D341Med (cell line): ENCODE measurements around the gene METTL24.
"Not testable (repeated sequence)": the region's sequence is repeated elsewhere in the genome, so short reads cannot be mapped to it uniquely, and the experiment has no call there.

Experiments
- DNase-seq: peaks from one replicate; pipeline ENCODE4 v3.0.0; 2012; ENCODE audit warnings: low spot score

METTL24 gene

DNA sequence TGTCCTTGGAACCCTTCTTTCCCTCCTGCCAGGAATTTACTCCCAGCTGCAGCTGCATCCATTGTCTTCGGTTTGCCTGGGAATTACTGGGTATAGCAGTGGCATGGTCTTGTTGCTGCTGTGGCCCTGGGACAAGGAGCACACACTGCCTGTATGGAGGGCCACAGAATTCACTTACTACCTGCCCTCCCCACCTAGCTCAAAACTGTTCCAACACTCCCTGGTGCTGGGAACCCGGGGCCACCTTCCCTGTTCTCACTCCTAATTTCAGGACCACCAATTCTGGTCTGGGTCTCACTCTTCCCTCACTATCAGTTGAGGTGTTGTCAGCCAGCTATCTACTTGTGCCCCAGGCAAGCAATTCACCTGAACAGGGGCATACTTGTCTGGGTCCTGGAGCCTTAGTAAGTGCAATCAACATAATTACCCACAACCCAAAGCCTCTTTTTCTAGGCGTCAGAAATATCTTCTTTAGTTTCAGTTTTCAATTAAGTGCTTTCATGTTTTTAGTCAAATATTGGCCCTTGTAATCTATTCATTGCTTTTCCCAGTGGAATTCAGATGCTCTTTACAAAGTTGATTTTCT is 47.2 kb downstream of the METTL24 start:
- no peak for DNase-seq

DNA sequence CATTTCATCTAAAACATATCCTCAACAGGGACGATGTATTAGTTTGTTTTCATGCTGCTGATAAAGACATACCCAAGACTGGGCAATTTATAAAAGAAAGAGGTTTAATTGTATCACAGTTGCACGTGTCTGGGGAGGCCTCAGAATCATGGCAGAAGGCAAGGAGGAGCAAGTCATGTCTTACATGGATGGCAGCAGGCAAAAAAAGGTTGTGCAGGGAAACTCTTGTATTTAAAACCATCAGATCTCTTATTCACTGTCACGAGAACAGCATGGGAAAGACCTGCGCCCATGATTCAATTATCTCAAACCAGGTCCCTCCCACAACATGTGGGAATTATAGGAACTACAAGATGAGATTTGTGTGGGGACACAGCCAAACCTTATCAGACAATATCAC is 48.7 kb downstream of the METTL24 start:
- not testable (repeated sequence) for DNase-seq

DNA sequence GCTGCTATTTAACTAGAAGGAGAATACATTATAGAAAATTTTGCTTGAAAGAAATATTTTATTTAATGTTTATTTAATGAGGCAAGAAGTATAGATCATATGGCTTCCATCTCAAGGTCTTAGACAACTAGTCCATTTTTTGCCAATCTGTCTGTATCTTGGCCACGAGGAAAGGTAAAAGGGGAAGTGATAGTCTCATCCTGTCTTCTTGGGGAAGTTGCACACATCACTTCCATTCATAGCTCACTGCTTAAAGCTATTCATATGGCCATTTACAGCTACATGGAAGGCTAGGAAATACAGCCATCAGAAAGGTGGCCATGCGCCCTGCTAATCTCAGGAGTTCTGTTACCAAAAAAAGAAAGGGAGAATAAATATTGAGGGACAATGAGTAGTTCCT is 50.8 kb downstream of the METTL24 start:
- no peak for DNase-seq

- not testable (repeated sequence) for DNase-seq
Observed at GRCh38 chr6:110305832-110306231, 52.3 kb downstream of the METTL24 start.

DNA sequence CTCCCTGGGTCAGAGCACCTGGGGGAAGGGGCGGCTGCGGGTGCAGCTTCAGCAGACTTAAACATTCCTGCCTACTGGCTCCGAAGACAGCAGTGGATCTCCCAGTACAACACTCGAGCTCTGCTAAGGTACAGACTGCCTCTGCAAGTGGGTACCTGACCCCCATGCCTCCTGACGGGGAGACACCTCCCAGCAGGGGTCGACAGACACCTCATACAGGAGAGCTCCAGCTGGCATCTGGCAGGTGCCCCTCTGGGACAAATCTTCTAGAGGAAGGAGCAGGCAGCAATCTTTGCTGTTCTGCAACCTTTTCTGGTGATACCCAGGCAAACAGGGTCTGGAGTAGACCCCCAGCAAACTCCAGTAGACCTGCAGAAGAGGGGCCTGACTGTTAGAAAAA is 54.5 kb downstream of the METTL24 start:
- DNase-seq: not testable (repeated sequence)

DNA sequence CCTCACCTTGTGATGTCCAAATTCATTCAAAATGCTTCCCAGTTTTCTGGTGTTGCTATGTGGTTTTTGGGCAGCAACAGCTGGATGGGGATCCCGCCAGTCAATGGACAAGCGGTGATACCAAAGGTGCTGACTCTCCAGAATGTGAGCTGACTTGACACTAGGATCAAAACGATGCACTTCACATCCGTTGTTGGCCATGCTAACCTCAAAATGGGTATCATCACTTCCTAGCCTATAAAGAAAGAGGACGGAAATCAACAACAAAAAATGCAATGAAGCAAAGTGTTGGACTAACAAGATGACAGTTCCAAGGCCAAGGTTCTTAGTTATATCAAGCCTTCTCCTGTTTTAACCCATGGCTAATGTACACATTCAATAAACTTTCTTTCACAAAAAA is 59.2 kb downstream of the METTL24 start:
- DNase-seq: no peak

DNA sequence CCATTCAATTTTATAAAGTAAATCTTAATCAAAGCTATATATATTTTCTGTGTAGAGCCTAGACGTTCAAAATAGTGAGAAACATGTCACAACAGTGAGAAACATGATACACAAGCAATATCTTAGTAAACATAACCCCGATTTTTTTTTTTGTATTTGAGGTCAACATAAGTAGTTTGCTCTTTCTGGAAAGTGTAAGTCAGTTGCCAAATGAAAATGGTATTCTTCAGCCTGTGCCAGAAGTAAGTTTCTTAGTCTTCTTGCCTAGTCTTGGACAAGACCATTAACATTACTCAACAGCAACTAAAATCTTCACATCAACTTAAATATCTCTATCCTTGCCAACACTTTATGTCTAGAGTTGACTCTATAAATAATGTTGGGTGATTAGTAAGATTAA is 59.7 kb downstream of the METTL24 start:
- no peak for DNase-seq

DNA sequence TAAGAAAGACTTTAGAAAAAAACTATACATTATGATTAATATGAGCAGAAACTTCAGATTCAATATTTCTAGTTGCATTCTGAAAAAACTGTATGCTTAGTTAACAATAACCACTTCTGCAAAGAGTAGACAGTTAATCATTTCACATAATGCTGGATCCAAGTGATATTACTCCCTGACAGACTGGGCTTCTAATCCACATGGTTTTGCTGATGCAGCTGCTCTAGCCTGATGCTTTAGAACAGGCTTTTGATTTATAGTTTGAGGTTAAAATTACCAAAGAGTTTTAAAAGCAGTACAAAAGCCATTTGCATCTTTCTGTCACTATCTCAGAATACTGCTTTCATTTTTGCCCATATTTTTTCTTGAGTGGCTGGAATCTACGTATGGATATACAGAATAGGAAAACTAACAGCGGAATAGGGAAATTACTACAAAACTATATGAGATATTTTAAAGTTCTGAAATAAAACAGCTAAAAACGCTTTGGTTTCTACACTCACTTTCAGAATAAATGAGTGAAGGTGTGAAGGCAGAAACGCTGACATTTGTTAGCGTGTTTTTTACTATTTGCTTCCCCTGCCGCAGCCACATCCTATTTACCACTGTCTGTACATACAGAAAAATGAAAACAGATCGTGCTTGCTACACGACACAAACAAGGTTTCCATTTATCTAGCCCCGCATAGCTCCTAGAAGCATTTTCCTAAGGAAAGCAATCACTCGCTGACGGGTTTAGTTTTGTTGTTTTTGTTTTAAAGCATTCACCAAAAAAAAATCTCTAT is 61.7 kb downstream of the METTL24 start:
- DNase-seq: no peak

DNA sequence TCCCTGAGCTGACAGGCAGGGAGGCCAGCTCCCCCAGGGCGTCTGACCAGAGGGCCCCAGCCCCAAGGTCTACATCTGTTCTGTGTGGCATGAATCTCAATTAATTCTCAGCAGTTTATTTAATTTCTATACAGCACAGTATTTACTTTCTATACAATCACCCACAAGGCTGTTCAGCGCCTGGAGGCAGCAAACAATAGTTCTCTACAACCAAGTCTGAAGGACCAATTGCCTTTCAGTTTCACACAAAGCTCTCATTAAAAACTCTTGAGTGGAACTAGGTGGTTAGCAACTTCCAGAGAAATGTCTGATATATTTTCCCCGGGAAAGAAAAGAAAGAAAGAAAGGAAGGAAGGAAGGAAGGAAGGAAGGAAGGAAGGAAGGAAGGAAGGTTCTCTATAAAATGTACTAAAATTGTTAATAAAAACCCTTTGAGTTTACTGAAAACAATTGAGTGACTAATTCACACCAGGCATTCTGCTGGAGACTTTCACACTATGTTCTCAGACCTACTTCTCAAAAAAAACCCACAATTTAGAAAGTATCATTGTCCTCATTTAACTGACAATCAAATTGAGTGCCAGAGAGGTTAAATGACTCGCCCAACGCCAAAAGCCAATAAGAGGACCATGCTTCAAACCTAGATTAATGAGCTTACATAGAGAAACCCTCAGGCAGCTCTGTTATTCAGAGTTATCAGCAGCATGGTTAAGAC is 62.5 kb downstream of the METTL24 start:
- DNase-seq: no peak

- DNase-seq: no peak
Observed at GRCh38 chr6:110287462-110288341, 70.4 kb downstream of the METTL24 start.

GRCh38 chr6:110285306-110286060 is 72.7 kb downstream of the METTL24 start:
- DNase-seq: no peak

DNA sequence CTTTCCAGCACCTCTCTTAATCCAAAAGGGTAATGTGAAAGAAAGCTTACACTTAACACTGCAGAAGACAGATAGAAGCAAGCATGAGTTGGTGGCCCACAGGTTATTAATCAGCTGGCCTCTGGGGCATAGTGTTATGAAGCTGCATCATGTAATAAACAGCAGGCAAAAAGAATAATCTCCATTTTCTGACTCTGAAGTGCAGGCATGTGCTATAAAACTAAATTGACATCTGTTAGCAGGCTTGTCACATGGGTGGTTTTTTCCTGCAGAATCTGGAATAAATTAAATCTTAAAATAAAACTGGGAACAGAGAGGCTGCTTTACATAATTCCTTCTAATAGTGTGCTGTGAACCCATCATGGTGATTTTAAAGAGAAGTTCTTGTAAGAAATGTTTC is 73.3 kb downstream of the METTL24 start:
- no peak for DNase-seq

- no peak for DNase-seq
Observed at GRCh38 chr6:110283657-110284056, 74.5 kb downstream of the METTL24 start.

DNA sequence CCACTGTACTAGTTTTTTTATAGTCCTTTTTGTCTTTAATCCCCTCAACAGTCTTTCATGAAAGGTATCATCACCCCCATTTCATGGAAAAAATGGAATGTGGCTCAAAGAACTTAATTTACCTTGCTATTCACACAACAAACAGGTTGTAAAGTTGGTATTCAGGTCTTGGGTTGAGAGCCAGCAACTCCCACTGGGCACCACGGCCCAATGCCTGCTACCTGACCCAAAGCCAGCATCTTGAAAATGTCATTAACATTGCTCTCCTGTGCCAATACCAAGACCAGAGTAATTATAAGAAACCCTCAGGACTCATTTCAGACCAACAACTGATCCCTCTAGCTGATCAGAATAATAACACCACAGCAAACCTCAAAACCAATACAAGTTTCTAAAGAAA is 75.7 kb downstream of the METTL24 start:
- DNase-seq: no peak

- no peak for DNase-seq
Observed at GRCh38 chr6:110277100-110277665, 81.0 kb downstream of the METTL24 start.

DNA sequence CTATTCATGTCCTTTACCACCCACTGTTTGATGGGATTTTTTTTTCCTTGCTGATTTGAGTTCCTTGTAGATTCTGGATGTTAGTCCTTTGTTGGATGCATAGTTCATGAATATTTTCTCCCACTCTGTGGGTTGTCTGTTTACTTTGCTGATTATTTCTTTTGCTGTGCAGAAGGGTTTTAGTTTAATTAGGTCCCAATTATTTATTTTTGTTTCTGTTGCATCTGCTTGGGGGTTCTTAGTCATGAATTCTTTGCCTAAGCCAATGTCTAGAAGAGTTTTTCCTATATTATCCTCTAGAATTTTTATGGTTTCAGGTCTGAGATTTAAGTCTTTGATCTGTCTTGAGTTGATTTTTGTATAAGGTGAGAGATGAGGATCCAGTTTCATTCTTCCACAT is 85.4 kb downstream of the METTL24 start:
- DNase-seq: not testable (repeated sequence)

DNA sequence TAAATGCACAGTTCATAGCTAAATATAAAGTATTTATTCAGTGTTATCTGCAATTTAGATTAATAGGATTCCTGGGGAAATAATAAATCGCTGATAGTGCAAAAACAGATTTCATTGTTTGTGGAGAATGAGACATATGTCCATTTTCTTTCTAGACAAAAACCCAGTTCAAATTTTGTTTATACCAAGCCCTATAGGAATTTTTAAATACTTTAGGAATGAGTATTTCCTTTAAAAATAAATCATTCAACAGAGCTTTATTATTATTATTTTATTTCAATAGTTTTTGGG is 86.5 kb downstream of the METTL24 start:
- no peak for DNase-seq

DNA sequence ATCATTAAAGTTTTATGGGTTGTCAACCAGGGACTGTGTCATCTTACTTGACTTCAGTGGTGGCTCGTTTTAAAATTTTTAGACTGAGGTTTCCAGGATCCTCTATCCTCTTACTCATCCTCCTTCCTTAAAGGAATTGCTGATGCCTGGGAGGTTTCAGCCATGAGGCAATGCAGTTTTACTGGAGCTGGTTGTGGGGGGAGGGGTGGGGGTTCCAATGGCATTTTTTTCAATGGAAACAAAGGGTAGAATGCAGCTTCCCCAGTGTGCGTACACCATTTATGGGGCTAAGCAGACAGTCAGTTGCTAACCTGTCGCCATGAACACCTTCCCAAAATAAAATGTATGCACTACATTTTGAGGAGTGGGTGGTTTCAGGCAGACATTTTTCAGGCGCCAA is 88.0 kb downstream of the METTL24 start:
- no peak for DNase-seq

DNA sequence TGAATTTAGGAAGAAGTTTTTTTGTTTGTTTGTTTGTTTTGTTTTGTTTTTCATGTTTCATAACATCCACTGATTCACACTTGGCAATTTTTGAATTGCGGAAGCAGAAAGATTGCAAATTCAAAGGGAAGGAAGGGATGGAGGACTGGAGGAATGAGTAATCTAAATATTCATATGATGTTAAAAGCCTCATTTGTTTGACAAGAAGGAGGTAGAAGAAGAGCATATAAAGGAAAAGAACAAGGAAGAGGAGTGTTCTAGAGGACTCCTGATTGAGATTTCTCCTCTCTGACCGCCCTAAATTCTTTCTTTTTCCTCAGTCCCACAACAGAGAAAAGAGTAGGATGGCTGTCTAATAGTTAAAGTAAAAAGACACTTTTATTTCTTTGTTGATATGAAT is 88.5 kb downstream of the METTL24 start:
- DNase-seq: no peak

GRCh38 chr6:110266996-110267395 is 91.2 kb downstream of the METTL24 start:
- DNase-seq: no peak

DNA sequence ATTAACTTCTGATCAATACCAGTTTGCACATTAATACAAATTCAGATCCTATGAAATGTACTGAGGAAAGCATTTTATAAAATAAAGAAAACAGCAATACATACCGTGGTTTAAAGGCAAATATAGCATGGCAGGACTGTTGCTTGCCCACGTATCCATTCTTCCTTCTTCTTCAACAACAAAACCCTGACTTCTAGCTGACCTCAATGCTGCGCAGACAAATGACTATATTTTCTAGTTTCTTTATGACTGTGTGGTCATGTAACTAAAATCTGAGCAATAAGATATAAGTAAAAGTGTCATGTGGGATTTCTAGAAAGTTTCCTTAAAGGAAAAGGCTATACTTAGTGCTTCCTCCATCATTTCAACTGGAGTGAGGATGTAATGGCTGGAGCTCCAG is 92.9 kb downstream of the METTL24 start:
- DNase-seq: no peak
